Measurements from ENCODE around the gene AOPEP.

GRCh38 chr9:95043826-95044225 is 317.3 kb downstream of the AOPEP start:
- TF ChIP-seq POLR2A (IDR thresholded peaks at IDR 0.05), result no peak
- TF ChIP-seq CTCF (IDR thresholded peaks at IDR 0.05), result no peak
- TF ChIP-seq POLR2AphosphoS5 (IDR thresholded peaks at IDR 0.05), result no peak

All from sigmoid colon (tissue), 4 donors.